K562 treated with DMSO at 1 percent for 4 hours (cell line): Measurements from ENCODE around the gene DAGLA. TPM values are rescaled to one million over a fixed set of nuclear protein-coding genes. Genes with fewer than 3 reads are reported as not detected.

Experiments
- total RNA-seq: library from RNA; unstranded; fragments of 300-600 nt; gene quantifications from 2 replicates; pipeline ENCODE4 v1.2.3, GENCODE V29; 2022; ENCODE audit not compliant: insufficient read depth

The DAGLA gene, protein sequence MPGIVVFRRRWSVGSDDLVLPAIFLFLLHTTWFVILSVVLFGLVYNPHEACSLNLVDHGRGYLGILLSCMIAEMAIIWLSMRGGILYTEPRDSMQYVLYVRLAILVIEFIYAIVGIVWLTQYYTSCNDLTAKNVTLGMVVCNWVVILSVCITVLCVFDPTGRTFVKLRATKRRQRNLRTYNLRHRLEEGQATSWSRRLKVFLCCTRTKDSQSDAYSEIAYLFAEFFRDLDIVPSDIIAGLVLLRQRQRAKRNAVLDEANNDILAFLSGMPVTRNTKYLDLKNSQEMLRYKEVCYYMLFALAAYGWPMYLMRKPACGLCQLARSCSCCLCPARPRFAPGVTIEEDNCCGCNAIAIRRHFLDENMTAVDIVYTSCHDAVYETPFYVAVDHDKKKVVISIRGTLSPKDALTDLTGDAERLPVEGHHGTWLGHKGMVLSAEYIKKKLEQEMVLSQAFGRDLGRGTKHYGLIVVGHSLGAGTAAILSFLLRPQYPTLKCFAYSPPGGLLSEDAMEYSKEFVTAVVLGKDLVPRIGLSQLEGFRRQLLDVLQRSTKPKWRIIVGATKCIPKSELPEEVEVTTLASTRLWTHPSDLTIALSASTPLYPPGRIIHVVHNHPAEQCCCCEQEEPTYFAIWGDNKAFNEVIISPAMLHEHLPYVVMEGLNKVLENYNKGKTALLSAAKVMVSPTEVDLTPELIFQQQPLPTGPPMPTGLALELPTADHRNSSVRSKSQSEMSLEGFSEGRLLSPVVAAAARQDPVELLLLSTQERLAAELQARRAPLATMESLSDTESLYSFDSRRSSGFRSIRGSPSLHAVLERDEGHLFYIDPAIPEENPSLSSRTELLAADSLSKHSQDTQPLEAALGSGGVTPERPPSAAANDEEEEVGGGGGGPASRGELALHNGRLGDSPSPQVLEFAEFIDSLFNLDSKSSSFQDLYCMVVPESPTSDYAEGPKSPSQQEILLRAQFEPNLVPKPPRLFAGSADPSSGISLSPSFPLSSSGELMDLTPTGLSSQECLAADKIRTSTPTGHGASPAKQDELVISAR
- total RNA-seq: 0.20 TPM in 1 of 2 replicates, not detected in the other

DNA sequence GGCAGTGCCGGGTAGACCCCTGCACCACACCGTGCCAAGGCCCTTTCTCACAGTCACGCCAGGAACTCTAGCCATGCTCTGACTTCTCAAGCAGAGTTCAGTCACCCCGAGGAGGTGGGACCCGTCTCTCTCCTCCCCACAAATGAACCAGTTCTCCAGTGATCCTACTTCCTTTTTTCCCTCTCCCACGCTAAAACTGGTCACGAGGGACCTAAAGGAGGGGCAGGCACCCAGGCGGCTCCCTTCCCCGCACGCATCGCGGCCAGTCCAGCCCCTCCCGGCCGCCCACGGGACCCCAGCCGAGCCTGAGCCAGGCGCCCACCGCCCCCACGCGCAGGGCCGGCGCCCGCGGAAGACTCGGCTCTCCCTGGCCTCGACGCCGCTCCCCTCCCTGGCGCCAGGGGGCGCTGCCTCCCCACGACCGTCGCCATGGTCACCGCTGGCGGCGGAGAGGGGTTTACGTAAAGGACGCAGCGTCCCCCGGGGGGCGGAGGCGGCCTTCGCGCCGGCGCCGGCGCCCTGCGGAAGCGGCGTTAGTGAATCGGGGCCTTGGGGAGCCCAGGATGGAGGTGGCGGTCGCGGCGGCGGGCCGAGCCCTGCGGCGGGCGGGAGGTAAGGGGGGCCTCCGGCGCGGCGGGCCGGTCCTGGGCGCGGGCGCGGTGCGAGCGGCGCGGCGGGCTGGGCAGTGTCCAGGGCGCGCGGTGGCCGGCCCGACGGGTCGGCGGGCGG, at the start of gene DAGLA:
TSS of gene DAGLA (plus strand) at position 499 of the 729 bp plus-strand sequence. CDS start 39,765 bp downstream, outside the sequence.

DNA sequence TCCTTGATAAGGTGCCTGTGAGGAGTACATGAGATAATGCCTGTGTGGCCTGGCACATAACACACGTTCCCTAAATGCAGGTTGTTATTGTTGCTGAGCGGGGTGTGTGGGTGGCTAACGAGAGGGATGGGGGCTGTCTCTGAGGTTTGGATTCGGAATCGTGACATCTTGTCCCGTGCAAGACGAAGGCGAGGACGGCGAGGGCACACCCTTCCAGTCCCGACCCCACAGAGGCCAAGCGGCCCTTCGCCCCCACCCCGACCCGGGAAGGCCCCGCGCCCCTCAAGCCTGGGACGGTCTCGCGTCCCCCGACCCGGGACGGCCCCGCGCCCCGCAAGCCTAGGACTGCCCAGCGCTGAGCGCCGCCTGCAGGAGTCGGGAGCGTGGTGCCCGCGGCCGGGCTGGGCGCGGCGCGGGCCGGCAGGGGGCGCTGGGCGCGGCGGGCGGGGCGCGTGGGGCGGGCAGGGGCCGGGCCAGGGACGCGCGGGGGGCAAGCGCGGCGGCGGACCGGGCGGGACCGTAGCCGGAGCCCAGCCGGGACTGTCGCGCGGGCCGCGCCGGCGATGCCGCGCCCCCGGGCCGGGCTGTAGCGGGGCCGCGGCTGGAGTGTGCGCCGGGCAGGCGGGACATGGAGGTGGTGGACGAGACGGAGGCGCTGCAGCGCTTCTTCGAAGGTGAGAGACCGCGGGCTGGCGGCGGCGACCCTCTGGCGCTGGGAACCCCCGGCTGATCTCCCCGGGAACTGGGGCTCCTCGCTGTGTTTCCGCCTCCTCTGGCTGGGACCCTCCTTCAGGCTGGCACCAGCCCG, 72.1 kb downstream of the DAGLA start, which contains the start of gene MYRF:
TSS of gene MYRF (plus strand) at position 520 of the 808 bp plus-strand sequence. CDS start at position 629, 109 bp downstream.

DNA sequence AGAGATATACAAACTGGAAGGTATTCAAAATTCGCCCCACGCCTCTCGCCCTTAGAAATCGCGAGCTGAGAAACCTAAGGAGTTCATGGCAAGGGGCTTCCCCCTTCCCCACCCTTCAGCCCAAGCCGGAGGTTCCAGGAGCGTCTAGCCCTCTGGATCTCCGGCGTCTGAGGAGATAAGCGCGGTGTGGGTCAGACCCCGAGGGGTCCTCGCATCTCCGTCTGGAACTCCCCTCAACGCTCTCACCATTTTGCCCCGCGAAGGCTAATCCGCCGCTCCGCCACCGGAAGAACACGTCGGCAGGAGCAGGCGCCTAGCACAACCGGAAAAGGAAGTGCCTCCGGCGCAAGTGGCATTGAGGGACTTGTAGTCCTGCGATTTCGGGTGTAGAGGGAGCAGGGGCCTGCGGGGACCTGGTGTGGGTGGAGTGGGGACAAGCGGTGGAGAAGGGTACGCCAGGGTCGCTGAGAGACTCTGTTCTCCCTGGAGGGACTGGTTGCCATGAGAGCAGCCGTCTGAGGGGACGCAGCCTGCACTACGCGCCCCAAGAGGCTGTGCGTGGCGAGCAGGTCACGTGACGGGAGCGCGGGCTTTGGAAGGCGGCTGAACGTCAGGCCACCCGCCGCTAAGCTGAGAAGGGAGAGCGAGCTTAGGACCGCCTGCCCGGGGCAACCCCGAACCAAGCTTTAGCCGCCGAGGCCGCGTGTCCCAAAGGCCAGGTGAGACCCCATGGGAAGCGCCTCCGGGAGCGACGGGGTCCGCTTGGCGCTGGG, 112.3 kb downstream of the DAGLA start, which contains the start of the genes FEN1 and TMEM258:
TSS of gene FEN1 (plus strand) at position 602 of the 773 bp plus-strand sequence. CDS start 2,451 bp downstream, outside the sequence.
TSS of gene TMEM258 (minus strand) at position 290 of the 773 bp plus-strand sequence. CDS start at position 249, 41 bp downstream.

Other genes with a start within 250 kb of the DAGLA start
- gene LRRC10B, start 171.6 kb upstream of the DAGLA start, total RNA-seq: not detected in 2 replicates
- gene SYT7, start 99.3 kb upstream of the DAGLA start, total RNA-seq: not detected in 2 replicates
- 19.9 and 26.3 TPM in 2 replicates for gene MYRF, start 72.2 kb downstream of the DAGLA start, total RNA-seq
- gene TMEM258, start 112.2 kb downstream of the DAGLA start, total RNA-seq: 310 and 382 TPM in 2 replicates
- gene FEN1, start 112.5 kb downstream of the DAGLA start, total RNA-seq: 127 and 138 TPM in 2 replicates
- gene FADS1, start 136.6 kb downstream of the DAGLA start, total RNA-seq: 82.8 and 89.3 TPM in 2 replicates
- gene FADS2, start 147.9 kb downstream of the DAGLA start, total RNA-seq: 10.4 and 12.6 TPM in 2 replicates
- gene FADS3, start 211.2 kb downstream of the DAGLA start, total RNA-seq: 43.0 and 55.4 TPM in 2 replicates
- gene RAB3IL1, start 237.2 kb downstream of the DAGLA start, total RNA-seq: 8.9 and 9.2 TPM in 2 replicates